Measurements from ENCODE around the gene MAPK12. TPM values are rescaled to one million over a fixed set of nuclear protein-coding genes. Genes with fewer than 3 reads are reported as not detected.
"Not testable (repeated sequence)": the region's sequence is repeated elsewhere in the genome, so short reads cannot be mapped to it uniquely, and the experiment has no call there.

The MAPK12 gene
- total RNA-seq, 1 experiment from 2014 or later: 74.6 TPM

DNA sequence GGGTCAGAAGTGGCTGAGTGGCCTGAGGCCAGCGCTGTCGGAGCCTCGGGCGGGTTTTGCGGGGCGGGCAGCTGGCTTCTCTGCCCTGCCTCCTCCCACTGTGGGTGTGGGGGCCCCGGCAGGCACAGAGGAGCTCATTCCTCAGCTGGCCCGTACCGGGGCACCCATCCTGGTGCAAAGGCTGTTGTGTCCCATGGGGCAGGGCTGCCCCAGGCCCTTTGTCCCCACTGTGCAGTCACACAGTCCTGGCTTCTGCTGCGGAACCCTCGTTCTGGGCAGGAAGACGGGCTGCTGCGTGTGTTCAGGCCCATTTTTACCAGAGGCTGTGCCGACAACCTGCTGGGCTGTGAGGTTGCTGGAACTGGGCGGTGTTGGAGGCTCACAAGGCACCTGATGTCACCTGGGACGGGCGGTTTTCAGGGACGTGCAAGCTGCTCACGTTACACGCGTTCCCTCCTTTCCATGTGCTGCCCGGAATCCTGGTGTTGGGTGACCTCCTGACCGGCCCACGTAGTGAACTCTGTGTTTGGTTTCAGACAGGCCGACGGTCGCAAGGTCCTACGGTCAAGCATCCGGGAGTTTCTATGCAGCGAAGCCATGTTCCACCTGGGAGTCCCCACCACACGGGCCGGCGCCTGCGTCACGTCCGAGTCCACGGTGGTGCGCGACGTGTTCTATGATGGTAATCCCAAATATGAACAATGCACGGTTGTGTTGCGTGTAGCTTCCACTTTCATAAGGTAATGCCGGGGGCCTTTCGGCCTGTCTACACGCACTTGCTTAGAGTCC is 55.5 kb downstream of the MAPK12 start:
- H3K9me3 ChIP-seq (ENCODE audit: control insufficient read depth, insufficient read depth, low read depth, low read length): no peaks in the 10 kb centered on the region
- TF ChIP-seq SIN3A (IDR thresholded peaks at IDR 0.05; ENCODE audit: borderline replicate concordance, insufficient read depth, low read depth, low read length) (no peak), POLR2AphosphoS5 (IDR thresholded peaks at IDR 0.05; ENCODE audit: low read depth, low read length) (no peak), TCF7L2 (IDR thresholded peaks at IDR 0.05; ENCODE audit: low read depth, low read length) (no peak)
- TF ChIP-seq, protein P1, sequence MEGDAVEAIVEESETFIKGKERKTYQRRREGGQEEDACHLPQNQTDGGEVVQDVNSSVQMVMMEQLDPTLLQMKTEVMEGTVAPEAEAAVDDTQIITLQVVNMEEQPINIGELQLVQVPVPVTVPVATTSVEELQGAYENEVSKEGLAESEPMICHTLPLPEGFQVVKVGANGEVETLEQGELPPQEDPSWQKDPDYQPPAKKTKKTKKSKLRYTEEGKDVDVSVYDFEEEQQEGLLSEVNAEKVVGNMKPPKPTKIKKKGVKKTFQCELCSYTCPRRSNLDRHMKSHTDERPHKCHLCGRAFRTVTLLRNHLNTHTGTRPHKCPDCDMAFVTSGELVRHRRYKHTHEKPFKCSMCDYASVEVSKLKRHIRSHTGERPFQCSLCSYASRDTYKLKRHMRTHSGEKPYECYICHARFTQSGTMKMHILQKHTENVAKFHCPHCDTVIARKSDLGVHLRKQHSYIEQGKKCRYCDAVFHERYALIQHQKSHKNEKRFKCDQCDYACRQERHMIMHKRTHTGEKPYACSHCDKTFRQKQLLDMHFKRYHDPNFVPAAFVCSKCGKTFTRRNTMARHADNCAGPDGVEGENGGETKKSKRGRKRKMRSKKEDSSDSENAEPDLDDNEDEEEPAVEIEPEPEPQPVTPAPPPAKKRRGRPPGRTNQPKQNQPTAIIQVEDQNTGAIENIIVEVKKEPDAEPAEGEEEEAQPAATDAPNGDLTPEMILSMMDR (IDR thresholded peaks at IDR 0.05): no peak
- TF ChIP-seq, protein P2, sequence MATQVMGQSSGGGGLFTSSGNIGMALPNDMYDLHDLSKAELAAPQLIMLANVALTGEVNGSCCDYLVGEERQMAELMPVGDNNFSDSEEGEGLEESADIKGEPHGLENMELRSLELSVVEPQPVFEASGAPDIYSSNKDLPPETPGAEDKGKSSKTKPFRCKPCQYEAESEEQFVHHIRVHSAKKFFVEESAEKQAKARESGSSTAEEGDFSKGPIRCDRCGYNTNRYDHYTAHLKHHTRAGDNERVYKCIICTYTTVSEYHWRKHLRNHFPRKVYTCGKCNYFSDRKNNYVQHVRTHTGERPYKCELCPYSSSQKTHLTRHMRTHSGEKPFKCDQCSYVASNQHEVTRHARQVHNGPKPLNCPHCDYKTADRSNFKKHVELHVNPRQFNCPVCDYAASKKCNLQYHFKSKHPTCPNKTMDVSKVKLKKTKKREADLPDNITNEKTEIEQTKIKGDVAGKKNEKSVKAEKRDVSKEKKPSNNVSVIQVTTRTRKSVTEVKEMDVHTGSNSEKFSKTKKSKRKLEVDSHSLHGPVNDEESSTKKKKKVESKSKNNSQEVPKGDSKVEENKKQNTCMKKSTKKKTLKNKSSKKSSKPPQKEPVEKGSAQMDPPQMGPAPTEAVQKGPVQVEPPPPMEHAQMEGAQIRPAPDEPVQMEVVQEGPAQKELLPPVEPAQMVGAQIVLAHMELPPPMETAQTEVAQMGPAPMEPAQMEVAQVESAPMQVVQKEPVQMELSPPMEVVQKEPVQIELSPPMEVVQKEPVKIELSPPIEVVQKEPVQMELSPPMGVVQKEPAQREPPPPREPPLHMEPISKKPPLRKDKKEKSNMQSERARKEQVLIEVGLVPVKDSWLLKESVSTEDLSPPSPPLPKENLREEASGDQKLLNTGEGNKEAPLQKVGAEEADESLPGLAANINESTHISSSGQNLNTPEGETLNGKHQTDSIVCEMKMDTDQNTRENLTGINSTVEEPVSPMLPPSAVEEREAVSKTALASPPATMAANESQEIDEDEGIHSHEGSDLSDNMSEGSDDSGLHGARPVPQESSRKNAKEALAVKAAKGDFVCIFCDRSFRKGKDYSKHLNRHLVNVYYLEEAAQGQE (IDR thresholded peaks at IDR 0.05; ENCODE audit: insufficient read depth in 1 of 2, low read depth in 2 of 2, low read length in 1 of 2): no peak
- DNase-seq (ENCODE audit: low read depth, low spot score): no peak
- ChIA-PET CTCF (interaction anchor here (0.5 kb wide), 1 partner anchor 166 kb away, joined by 4 read pairs; no protein-coding TSS in a partner anchor), POLR2A (interaction anchor here (0.5 to 0.8 kb wide), 2 partner anchors 16 to 42 kb away, joined by 3 to 6 read pairs; no protein-coding TSS in a partner anchor)
- no TSS peak for BruUV-seq (replicated peaks)
- in situ Hi-C loops (cut with HindIII; ENCODE audit: low pct_unique_long_range_greater_than_20kb, low sequenced_read_pairs): no loop called here
- H3K4me1 ChIP-seq (ENCODE audit: control insufficient read depth, insufficient read depth, low read length): peaks cover 7% of the 10 kb centered on the region; the same call in 1 of the 2 replicates
- H3K4me3 ChIP-seq (ENCODE audit: low read depth in 2 of 2, low read length in 2 of 2): no peak overlapping the region
- no peak overlapping the region for H3K27ac ChIP-seq (ENCODE audit: low read length)
- no peak for ATAC-seq
- no peaks in the 10 kb centered on the region for H3K36me3 ChIP-seq (ENCODE audit: control insufficient read depth, insufficient read depth, low read length)
- H3K27me3 ChIP-seq (ENCODE audit: control insufficient read depth, insufficient read depth, low read length): no peaks in the 10 kb centered on the region
- intact Hi-C loops (cut with micrococcal nuclease; ENCODE audit: unreplicated experiment): no loop called here

DNA sequence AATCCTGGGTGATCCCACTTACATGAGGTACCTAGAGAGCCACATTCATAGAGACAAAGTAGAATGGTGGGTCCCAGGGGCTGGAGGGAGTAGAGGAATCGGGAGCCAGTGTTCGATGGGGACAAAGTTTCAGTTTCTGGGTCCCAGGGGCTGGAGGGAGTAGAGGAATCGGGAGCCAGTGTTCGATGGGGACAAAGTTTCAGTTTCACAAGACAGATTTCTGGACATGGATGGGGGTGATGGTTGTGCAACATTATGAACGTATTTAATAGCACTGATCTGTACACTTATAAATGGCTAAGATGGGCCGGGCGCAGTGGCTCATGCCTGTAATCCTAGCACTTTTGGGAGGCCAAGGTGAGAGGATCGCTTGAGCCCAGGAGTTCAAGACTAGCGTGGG is 56.5 kb downstream of the MAPK12 start:
- intact Hi-C loops (cut with micrococcal nuclease; ENCODE audit: unreplicated experiment): not testable (repeated sequence)

DNA sequence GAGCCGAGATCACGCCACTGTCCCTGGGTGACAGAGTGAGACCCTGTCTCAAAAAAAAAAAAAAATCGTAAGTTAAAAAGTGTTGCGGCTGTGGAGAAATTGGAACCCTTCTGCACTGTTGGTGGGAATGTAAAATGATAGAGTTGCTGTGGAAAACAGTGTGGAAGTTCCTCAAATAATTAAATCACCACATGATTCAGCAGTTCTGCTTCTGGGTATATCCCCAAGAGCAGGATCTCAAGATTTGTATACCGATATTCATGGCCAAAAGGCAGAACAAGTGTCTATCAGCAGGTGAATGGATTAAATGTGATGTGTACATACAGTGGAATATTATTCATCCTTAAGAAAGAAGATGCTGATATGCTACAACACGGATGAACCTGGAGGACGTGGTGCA is 56.9 kb downstream of the MAPK12 start:
- ATAC-seq: no peak
- Histone ChIP-seq H3K4me3 (ENCODE audit: low read depth in 2 of 2, low read length in 2 of 2) (no peak overlapping the region), H3K4me1 (ENCODE audit: control insufficient read depth, insufficient read depth, low read length) (peaks cover 9% of the 10 kb centered on the region), H3K27me3 (ENCODE audit: control insufficient read depth, insufficient read depth, low read length) (no peaks in the 10 kb centered on the region), H3K9me3 (ENCODE audit: control insufficient read depth, insufficient read depth, low read depth, low read length) (no peaks in the 10 kb centered on the region), H3K36me3 (ENCODE audit: control insufficient read depth, insufficient read depth, low read length) (no peaks in the 10 kb centered on the region; the same call in 1 of the 2 replicates), H3K27ac (ENCODE audit: low read length) (no peak overlapping the region)
- POLR2A ChIA-PET: interaction anchor here (1.1 kb wide), 1 partner anchor 40 kb away, joined by 5 read pairs; no protein-coding TSS in a partner anchor
- no peak for DNase-seq (ENCODE audit: low read depth, low spot score)
- in situ Hi-C loops (cut with HindIII; ENCODE audit: low pct_unique_long_range_greater_than_20kb, low sequenced_read_pairs): no loop called here
- intact Hi-C loops (cut with micrococcal nuclease; ENCODE audit: unreplicated experiment): no loop called here
- no TSS peak for BruUV-seq (replicated peaks)
- CTCF ChIA-PET: no interaction called here
- TF ChIP-seq, protein P1 (IDR thresholded peaks at IDR 0.05): no peak
- TF ChIP-seq, protein P2 (IDR thresholded peaks at IDR 0.05; ENCODE audit: insufficient read depth in 1 of 2, low read depth in 2 of 2, low read length in 1 of 2): no peak
- no peak for TF ChIP-seq SIN3A (IDR thresholded peaks at IDR 0.05; ENCODE audit: borderline replicate concordance, insufficient read depth, low read depth, low read length)
- TF ChIP-seq TCF7L2 (IDR thresholded peaks at IDR 0.05; ENCODE audit: low read depth, low read length): no peak
- no peak for TF ChIP-seq POLR2AphosphoS5 (IDR thresholded peaks at IDR 0.05; ENCODE audit: low read depth, low read length)

More for the DNA sequence above, 56.5 kb downstream of the MAPK12 start:
- POLR2A ChIA-PET; H3K27ac ChIP-seq (ENCODE audit: low read length); H3K9me3 ChIP-seq (ENCODE audit: control insufficient read depth, insufficient read depth, low read depth, low read length); H3K27me3 ChIP-seq (ENCODE audit: control insufficient read depth, insufficient read depth, low read length); in situ Hi-C loops (cut with HindIII; ENCODE audit: low pct_unique_long_range_greater_than_20kb, low sequenced_read_pairs); ATAC-seq; H3K36me3 ChIP-seq (ENCODE audit: control insufficient read depth, insufficient read depth, low read length); H3K4me1 ChIP-seq (ENCODE audit: control insufficient read depth, insufficient read depth, low read length); BruUV-seq (replicated peaks); H3K4me3 ChIP-seq (ENCODE audit: low read depth in 2 of 2, low read length in 2 of 2); CTCF ChIA-PET; DNase-seq (ENCODE audit: low read depth, low spot score): not testable (repeated sequence)
